GM18907 (cell line): ENCODE data around the gene TRIP11.

Experiments
- ATAC-seq: cut with Tn5 transposase; IDR thresholded peaks from one replicate; pipeline ENCODE4 v1.9.1; 2021; ENCODE audit warnings: mild to moderate bottlenecking, moderate library complexity; ENCODE audit not compliant: unreplicated experiment

The TRIP11 gene

DNA sequence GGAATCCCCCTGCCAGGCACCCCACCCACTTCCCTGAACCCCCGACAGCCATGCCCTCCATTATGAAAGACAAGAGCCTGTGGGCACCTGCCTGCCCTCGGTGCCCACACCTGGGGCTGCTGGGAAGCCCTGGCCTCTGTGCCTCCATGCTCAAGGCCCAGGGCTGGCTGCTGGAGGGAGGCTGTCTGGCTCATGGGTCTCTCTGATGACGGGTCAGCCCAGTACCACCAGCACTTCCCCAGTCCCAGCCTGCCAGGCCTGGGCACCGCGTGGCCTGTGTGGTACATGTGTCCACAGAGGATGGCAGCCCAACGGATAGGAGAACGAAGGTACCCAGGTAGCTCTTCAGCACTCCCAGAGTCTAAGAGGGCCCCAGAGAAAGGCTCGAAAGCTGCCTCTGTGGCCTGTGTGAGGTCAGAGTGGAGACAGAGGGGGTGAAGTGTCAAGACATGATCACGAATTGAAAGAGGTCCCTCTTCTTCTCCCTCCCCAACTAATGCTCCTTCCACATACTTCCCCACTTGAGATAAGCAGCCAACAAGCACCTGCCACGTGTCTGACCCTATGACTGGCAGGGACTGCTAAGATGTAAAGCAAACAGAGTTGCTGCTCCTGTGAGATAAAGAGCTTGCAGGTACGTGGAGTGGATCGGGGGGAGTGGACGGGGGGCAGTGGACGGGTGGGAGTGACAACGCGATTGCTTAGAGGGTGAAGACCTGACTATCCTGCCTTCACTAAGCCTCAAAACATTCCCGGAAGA lies 113.5 kb downstream of the TRIP11 start:
- ATAC-seq: no peak

DNA sequence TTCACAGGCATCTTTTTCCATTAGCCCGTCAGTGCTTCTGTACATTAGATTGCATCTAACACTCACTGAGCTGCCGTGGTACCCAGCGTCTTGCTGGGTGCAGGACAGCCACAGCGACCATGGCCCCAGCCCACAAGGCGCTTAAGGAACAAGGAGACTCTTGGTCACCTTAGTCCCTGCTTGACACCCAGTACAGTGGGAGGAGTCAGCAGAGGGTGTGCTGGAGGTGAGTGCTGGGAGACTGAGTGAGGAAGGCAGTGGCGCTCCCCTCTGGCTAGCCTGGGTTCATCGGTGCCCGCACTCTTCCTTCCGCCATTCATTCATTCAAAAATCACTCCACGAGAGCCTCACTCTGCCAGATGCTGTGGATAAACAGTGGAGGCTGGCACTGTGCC lies 114.1 kb downstream of the TRIP11 start:
- ATAC-seq: no peak

DNA sequence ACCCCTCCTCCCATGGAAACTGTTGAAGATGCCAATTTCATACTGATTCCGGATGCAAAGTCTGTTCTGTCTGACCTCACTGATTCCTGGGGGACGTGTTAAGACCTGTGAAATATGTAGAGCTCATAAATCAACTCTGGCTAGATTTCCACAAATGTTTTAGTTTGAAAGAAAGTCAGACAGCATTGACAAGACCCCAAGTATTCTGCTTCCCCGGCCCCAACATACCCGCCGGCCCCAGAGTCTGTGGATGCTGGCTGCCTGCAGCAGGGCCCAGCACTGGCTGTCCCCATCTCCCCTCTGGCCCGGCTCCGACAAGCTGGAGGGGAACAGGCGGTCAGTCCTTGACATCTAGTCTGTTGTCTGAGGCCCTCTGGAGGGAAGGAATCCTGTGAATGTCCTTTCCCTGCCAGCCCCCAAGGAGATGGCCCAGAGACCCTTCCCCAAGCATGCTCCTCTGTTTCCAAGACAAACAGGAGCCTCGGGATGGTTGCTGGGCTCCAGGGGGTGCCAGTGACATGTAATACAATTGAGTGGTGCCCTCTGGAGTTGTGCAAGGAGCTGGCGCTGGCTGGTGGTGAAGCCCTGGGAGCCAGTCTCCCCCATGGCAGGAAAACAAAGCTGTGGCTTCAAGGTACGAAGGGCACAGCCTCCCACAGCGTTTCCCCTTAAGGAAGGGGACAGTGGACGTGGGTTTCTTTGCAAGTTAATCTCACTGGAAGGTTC lies 114.7 kb downstream of the TRIP11 start:
- ATAC-seq: no peak

DNA sequence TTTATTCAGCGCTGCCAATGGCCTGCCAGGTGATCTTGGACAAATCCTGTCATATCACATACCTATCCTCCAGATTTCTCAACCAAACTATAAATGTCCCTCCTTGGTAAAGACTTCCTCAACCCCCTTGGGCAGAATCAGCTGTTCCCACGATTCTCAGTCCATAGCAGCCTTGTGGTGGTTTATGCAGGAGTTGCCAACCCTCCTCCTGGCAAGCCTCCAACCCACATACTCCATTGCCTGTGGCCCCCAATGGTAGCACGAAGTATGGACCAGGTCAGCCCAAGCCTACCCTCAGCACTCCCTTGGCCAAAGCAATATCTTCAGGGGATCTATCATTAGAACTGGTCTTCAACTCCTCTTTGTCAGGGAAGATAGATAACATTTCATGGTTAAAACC lies 119.3 kb downstream of the TRIP11 start:
- ATAC-seq: no peak

DNA sequence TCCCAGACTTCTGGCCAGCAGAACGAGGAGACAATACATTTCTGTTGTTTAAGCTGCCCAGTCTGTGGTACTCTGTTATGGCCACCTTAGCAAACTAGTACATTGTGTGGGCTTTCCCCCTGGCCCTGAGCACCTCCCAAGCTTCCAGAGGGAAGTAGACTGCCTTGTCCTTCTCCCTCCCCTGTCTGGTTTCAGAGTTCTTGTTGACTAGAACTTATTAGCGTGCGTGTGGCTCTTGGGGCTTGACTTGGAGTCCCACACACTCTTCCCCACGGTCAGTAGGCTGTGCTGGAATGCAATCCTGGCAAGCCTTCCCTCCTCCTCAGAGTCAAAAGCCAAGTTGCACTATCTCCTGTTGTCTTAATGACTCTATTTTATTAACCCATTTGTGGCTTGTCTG lies 120.0 kb downstream of the TRIP11 start:
- no peak for ATAC-seq

DNA sequence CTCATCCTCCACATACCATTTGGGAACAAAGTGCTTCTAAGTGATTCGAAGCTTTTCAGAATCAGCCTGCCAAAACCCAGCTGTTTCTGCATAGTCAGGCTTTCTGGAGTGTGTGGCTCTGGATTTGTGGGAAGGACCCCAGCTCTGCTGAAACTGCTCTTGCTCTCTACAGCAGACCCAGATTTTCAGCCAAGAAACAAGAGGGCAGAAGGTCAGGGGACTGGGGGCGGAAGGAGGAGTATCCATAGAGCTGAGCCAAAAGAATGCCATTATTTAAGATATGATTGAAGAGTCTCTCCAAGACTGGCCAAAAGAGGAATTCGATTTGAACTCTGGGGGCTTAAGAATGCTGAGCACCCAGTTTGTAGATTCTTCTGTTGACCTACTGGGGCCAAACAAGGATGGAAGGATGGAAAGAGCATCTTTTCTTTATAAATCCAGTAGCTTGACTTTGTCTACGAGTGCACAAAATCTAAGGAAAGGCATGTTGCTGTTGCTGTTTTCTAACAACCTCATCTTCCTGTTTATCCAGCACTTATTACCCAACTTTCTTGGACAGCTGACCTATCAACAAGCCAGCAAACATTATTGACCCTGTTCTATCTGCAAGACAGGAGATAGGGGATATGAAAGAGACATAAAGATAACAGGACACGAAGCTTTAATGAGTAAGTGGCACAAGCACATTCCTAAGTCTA lies 121.5 kb downstream of the TRIP11 start:
- ATAC-seq: no peak
